Fibroblast of mammary gland (primary cell): ENCODE measurements around the gene TPP1.

ENCODE experiments used
- DNase-seq: peaks from one replicate; pipeline ENCODE4 v3.0.0-alpha.2; 2010; ENCODE audit warnings: low read depth
- H3K4me3 ChIP-seq: 2 replicates; pipeline ENCODE4 v1.5.1; 2011; ENCODE audit warnings: low read depth, mild to moderate bottlenecking, low read length, moderate library complexity; ENCODE audit not compliant: control insufficient read depth
- TF ChIP-seq, protein P1 (sequence below): conservative IDR thresholded peaks from 2 replicates; pipeline ENCODE4 v1.5.1; 2011; ENCODE audit warnings: low read depth, low read length, inconsistent platforms; ENCODE audit not compliant: control insufficient read depth, insufficient read depth

Gene TPP1

DNA sequence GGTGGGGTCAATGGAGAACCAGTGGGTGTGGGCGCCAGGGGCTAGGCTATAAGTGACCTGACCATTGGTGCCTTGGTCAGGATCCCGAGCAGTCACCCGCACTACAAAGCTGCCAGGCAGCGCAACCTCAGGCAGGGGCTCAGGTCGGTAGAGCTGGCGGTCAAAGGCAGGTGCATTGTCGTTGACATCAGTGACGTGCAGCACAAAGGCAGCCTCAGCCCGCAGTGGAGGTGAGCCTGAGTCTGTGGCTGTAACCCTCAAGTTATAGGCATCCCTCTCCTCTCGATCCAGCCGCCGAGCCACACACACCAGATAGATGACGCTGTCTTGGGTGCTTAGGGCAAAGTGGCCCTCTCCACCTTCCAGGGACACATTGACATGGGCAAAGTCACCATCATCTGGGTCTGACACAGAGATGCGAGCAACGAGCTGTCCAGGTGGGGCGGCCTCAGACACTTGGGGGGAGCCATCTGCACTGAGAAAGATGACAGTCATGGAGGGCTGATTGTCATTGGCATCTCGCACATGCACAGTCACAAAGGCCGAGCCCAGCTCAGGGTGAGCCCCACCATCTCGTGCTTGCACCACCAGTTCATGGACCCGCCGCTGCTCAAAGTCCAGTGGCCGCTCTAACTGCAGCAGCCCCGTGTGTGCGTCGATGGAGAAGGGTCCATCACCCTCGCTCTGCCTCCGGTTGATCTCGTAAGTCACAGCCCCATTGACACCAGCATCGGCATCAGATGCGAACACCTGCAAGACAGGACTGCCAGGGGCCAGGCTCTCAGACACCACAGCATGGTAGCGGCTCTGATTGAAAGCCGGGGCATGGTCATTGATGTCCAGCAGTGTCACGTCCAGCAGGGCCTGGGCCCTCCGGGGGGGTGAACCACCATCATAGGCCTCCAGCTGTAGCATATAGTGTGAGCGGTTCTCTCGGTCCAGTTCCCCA is 21.1 kb upstream of the TPP1 start:
- DNase-seq, result no peak
- TF ChIP-seq, protein P1, sequence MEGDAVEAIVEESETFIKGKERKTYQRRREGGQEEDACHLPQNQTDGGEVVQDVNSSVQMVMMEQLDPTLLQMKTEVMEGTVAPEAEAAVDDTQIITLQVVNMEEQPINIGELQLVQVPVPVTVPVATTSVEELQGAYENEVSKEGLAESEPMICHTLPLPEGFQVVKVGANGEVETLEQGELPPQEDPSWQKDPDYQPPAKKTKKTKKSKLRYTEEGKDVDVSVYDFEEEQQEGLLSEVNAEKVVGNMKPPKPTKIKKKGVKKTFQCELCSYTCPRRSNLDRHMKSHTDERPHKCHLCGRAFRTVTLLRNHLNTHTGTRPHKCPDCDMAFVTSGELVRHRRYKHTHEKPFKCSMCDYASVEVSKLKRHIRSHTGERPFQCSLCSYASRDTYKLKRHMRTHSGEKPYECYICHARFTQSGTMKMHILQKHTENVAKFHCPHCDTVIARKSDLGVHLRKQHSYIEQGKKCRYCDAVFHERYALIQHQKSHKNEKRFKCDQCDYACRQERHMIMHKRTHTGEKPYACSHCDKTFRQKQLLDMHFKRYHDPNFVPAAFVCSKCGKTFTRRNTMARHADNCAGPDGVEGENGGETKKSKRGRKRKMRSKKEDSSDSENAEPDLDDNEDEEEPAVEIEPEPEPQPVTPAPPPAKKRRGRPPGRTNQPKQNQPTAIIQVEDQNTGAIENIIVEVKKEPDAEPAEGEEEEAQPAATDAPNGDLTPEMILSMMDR, result no peak
- no peak overlapping the region for H3K4me3 ChIP-seq

DNA sequence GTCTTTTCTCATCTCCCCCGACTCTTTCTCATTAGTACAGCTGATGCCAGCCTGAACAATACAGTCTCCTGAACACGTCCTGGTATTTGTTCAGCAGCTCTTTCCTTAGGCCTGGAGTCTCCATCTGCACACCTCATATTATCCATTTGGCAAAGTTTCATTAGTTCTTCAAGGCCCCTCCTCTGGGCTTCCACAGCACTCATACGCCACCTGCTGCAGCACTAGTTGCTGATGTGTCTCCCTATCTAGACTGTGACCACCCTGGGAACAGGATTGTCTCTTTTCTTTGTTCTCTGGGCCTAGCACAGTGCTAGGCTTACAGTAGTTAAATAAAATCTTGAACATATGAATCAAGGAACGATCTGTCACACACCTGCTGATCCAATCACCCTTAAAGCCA is 19.2 kb upstream of the TPP1 start:
- H3K4me3 ChIP-seq, result no peak overlapping the region
- DNase-seq, result no peak
- TF ChIP-seq, protein P1, result no peak

DNA sequence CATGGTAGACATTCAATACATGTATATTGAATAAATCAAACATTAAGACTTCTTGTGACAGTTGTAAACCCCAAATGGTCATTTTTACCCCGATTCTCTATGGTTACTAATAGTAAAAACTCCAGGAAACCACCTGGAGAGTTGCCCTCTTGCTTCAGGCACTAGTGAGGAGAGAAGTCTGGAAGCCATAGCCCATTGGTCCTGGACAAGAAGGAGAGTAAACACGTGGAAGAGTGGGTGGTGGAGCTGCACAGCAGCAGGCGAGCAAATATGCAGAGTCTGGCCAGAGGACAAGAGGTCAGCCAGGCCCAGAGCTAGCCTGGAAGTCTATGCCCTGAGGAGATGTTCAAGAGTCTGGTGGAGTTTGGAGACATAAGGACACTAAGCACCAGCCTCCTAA is 18.6 kb upstream of the TPP1 start:
- no peak overlapping the region for H3K4me3 ChIP-seq
- DNase-seq, result peak; percentile 88
- TF ChIP-seq, protein P1, result no peak

DNA sequence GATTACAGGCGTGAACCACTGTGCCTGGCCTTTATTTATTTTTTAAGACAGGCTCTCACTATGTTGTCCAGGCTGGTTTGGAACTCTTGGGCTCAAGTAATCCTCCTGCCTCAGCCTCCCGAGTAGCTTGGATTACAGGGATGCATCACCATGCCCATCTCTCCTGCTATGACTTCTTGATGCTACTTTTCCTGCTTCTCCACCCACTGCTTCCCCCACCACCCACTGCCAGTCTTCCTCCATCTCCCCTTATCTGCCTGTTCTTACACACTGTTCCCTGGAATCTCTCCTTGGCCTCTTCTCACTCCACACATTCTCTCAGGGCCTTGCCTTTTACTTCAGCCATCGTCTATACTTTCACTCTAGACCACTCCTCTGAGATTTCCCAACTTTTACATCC is 17.3 kb upstream of the TPP1 start:
- TF ChIP-seq, protein P1, result no peak
- no peak overlapping the region for H3K4me3 ChIP-seq
- no peak for DNase-seq

DNA sequence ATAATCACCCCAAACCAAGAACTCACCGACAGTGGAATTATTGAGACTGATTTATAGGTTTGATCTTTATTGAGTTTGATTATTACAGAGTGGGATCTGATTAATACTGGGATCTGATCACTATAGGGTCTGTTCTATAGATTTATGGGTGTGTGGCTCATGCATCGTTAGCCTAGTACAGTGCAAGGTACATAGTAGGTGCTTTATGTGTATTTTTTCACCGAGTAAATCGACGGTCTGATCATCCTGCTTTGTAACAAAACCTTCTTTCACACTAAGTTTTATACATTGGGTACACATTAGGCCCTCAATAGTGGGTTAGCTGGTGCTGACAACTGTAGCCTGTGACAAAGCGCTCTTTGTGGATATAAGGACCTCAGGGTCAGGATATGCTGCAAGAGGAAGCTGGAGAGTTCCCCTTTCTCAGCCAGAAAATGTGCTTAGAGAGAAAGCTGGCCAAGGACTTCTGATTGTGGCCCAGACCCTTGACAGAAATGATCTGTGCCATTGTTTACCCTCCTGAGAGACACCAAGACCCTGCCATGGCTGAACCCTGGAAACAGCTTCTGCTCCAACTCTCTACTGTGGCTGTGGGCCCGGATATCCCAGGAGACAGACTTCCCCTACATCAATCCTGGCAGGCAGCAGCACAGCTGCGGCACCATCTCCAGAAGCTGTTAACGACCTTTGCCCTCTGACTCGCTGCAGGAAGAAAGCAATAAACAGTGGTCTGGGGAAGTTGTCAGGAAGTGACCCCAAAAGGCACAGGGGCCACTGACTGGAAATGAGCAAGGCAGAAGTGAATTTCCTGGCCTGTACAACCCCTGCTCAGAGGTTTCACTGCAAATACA is 16.1 kb upstream of the TPP1 start:
- DNase-seq, result peak; percentile 81
- no peak overlapping the region for H3K4me3 ChIP-seq
- TF ChIP-seq, protein P1, result no peak

DNA sequence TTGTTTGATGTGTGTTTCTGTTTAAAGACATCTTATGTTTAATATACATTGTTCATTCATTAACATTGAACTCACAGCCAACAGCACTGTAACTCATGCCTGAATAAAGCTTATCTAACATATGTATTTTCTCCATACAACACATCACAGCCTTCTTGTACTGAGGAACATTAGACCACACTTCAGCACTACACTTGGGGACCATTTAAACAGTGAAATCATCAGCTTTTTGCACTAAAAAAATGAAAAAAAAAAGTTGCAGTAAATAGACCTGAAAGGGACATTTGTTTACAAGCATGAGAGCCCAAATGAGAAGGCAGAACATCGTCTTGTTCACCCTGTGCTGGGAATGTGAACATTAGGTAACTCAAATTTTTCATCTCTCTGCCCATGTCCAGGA is 15.3 kb upstream of the TPP1 start:
- TF ChIP-seq, protein P1, result no peak
- DNase-seq, result no peak
- no peak overlapping the region for H3K4me3 ChIP-seq
